HepG2 (cell line): ENCODE results near the gene VEGFA. TPM values are rescaled to one million over a fixed set of nuclear protein-coding genes. Genes with fewer than 3 reads are reported as not detected.

ENCODE experiments used
- ADNP ChIP-seq: sonication (generic); formaldehyde crosslinking; IDR thresholded peaks from 2 replicates; pipeline ENCODE4 v1.4.0; 2020; ENCODE audit warnings: missing genetic modification reagents
- BHLHE40 ChIP-seq: IDR thresholded peaks from 2 replicates; pipeline ENCODE4 v1.6.1; 2011; ENCODE audit warnings: low read length, improper control_type of control experiment
- CAMTA2 ChIP-seq: sonication (generic); formaldehyde crosslinking; IDR thresholded peaks from 2 replicates; pipeline ENCODE4 v1.4.0; 2020; ENCODE audit warnings: mild to moderate bottlenecking, missing genetic modification reagents, borderline replicate concordance
- ELF1 ChIP-seq: sonication (generic); formaldehyde crosslinking; IDR thresholded peaks from 2 replicates; pipeline ENCODE4 v1.4.0; 2020; ENCODE audit warnings: missing genetic modification reagents
- FOXJ3 ChIP-seq: sonication (generic); formaldehyde crosslinking; IDR thresholded peaks from 2 replicates; pipeline ENCODE4 v1.4.0; 2020; ENCODE audit warnings: missing genetic modification reagents, mild to moderate bottlenecking, borderline replicate concordance
- FUBP1 ChIP-seq: sonication (generic); formaldehyde crosslinking; IDR thresholded peaks from 2 replicates; pipeline ENCODE4 v1.5.1; 2020; ENCODE audit warnings: missing genetic modification reagents, mild to moderate bottlenecking, borderline replicate concordance
- IRF9 ChIP-seq: sonication (generic); formaldehyde crosslinking; IDR thresholded peaks from 2 replicates; pipeline ENCODE4 v1.8.0; 2022; ENCODE audit warnings: missing genetic modification reagents, mild to moderate bottlenecking, borderline replicate concordance
- MXI1 ChIP-seq: IDR thresholded peaks from 3 replicates; pipeline ENCODE4 v1.6.1; 2012; ENCODE audit warnings: low read depth, low read length, inconsistent platforms, borderline replicate concordance
- NR3C1 ChIP-seq: sonication (generic); formaldehyde crosslinking; IDR thresholded peaks from 2 replicates; pipeline ENCODE4 v1.4.0; 2020; ENCODE audit warnings: missing genetic modification reagents
- PRDM10 ChIP-seq: sonication (generic); formaldehyde crosslinking; IDR thresholded peaks from 2 replicates; pipeline ENCODE4 v1.4.0; 2020; ENCODE audit warnings: low read depth, missing genetic modification reagents
- SAFB2 ChIP-seq: sonication (generic); formaldehyde crosslinking; IDR thresholded peaks from 2 replicates; pipeline ENCODE4 v1.5.1; 2020; ENCODE audit warnings: missing genetic modification reagents, low read depth, mild to moderate bottlenecking, borderline replicate concordance
- SALL1 ChIP-seq: sonication (generic); formaldehyde crosslinking; IDR thresholded peaks from 2 replicates; pipeline ENCODE4 v1.8.0; 2022; ENCODE audit warnings: mild to moderate bottlenecking, missing genetic modification reagents
- SIN3B ChIP-seq: fragments of 150-350 bp; IDR thresholded peaks from 2 replicates; pipeline ENCODE4 v1.6.1; 2014; ENCODE audit warnings: low read length
- SMARCE1 ChIP-seq: fragments of 450-650 bp; IDR thresholded peaks from 2 replicates; pipeline ENCODE4 v1.6.1; 2017; ENCODE audit warnings: borderline replicate concordance
- SOX5 ChIP-seq: IDR thresholded peaks from 2 replicates; pipeline ENCODE4 v1.6.1; 2016; ENCODE audit warnings: borderline replicate concordance
- SSRP1 ChIP-seq: IDR thresholded peaks from 2 replicates; pipeline ENCODE4 v1.6.1; 2016; ENCODE audit warnings: control low read depth
- TBL1XR1 ChIP-seq: fragments of 150-350 bp; IDR thresholded peaks from 2 replicates; pipeline ENCODE4 v1.6.1; 2014; ENCODE audit warnings: borderline replicate concordance, low read length; ENCODE audit not compliant: partially characterized antibody
- TBP ChIP-seq: sonication (generic); formaldehyde crosslinking; IDR thresholded peaks from 2 replicates; pipeline ENCODE4 v1.5.0; 2020; ENCODE audit warnings: missing genetic modification reagents
- ZMYM4 ChIP-seq: sonication (generic); formaldehyde crosslinking; IDR thresholded peaks from 2 replicates; pipeline ENCODE4 v1.8.1; 2023; ENCODE audit warnings: mild to moderate bottlenecking, missing genetic modification reagents
- ZNF12 ChIP-seq: sonication (generic); formaldehyde crosslinking; IDR thresholded peaks from 2 replicates; pipeline ENCODE4 v1.5.0; 2020; ENCODE audit warnings: missing genetic modification reagents
- ZNF17 ChIP-seq: sonication (generic); formaldehyde crosslinking; IDR thresholded peaks from 2 replicates; pipeline ENCODE4 v1.5.0; 2020; ENCODE audit warnings: mild to moderate bottlenecking, missing genetic modification reagents
- ZNF274 ChIP-seq: sonication (generic); formaldehyde crosslinking; IDR thresholded peaks from 2 replicates; pipeline ENCODE4 v1.5.1; 2020; ENCODE audit warnings: mild to moderate bottlenecking, missing genetic modification reagents
- ZNF558 ChIP-seq: sonication (generic); formaldehyde crosslinking; IDR thresholded peaks from 2 replicates; pipeline ENCODE4 v1.9.0; 2022; ENCODE audit warnings: mild to moderate bottlenecking, missing genetic modification reagents, borderline replicate concordance
- ZNF614 ChIP-seq: IDR thresholded peaks from 2 replicates; pipeline ENCODE4 v1.6.1; 2018; ENCODE audit warnings: missing biosample characterization, missing genetic modification reagents, inconsistent platforms, borderline replicate concordance
- ZNF790 ChIP-seq: sonication (generic); formaldehyde crosslinking; IDR thresholded peaks from 2 replicates; pipeline ENCODE4 v1.8.0; 2022; ENCODE audit warnings: missing genetic modification reagents, mild to moderate bottlenecking, borderline replicate concordance
- ZSCAN9 ChIP-seq: IDR thresholded peaks from 2 replicates; pipeline ENCODE4 v1.6.1; 2016; ENCODE audit warnings: borderline replicate concordance
- polyA plus RNA-seq, 8 experiments: library from polyadenylated mRNA; depleted of rRNA in 3 of 8; stranded (reverse) in 7 of 8; unstranded in 1 of 8; fragments of >200 nt; fragmentation: Illumina TruSeq in 4 of 8; extraction: Trizol in 4 of 8; gene quantifications; 2 replicates each; pipeline versions ENCODE4 v1.2.1 to v1.2.3, GENCODE V29; 2011 to 2016; ENCODE audit warnings: low read depth in 4 of 8, missing spikeins in 1 of 8, mixed read lengths in 1 of 8; ENCODE audit not compliant: insufficient read depth in 1 of 8
- total RNA-seq, 5 experiments: library from RNA; depleted of rRNA; stranded (reverse); fragments of >200 nt; fragmentation: Illumina TruSeq; extraction: Trizol; gene quantifications; 2 replicates each; pipeline ENCODE4 v1.2.3, GENCODE V29; 2016; ENCODE audit warnings: low read depth in 1 of 5

VEGFA gene
- total and polyA plus RNA-seq, 2 of the 13 experiments (the other 11 are each of a cell fraction or from before 2014, with no cell fraction given): 68.1 to 629 TPM

- no peak for TF ChIP-seq FUBP1 (CRISPR knock-in tag)
- TF ChIP-seq ZNF790 (CRISPR knock-in tag): no peak
- TF ChIP-seq ZSCAN9 (CRISPR knock-in tag): peak; percentile 38; the same call in 1 of the 2 replicates
- TF ChIP-seq ADNP: no peak
- TF ChIP-seq ZNF274 (CRISPR knock-in tag): no peak
- no peak for TF ChIP-seq TBP (CRISPR knock-in tag)
- 0 out of 2 replicates have a peak, but pooled peaks have one; percentile 16 for TF ChIP-seq ELF1 (CRISPR knock-in tag)
- no peak for TF ChIP-seq ZNF17 (CRISPR knock-in tag)
- no peak for TF ChIP-seq CAMTA2 (CRISPR knock-in tag)
- peak; percentile 46; the same call in 1 of the 2 replicates for TF ChIP-seq PRDM10 (CRISPR knock-in tag)
- 0 out of 2 replicates have a peak, but pooled peaks have one; percentile 10 for TF ChIP-seq ZNF12
- no peak for TF ChIP-seq TBL1XR1
- TF ChIP-seq SALL1: peak; percentile 54; the same call in 1 of the 2 replicates
- peak; percentile 21; the same call in 1 of the 3 replicates for TF ChIP-seq MXI1
- no peak for TF ChIP-seq NR3C1
- no peak for TF ChIP-seq BHLHE40
- TF ChIP-seq ZNF614 (CRISPR knock-in tag): no peak
- 0 out of 2 replicates have a peak, but pooled peaks have one; percentile 22 for TF ChIP-seq IRF9 (CRISPR knock-in tag)
- TF ChIP-seq SMARCE1: no peak
- TF ChIP-seq SSRP1: peak; percentile 53; the same call in 1 of the 2 replicates
- no peak for TF ChIP-seq ZNF558 (CRISPR knock-in tag)
- no peak for TF ChIP-seq SAFB2 (CRISPR knock-in tag)
- TF ChIP-seq SIN3B: no peak
- no peak; the same call in 1 of the 2 replicates for TF ChIP-seq ZMYM4
- TF ChIP-seq FOXJ3 (CRISPR knock-in tag): no peak
- peak; percentile 36; the same call in 1 of the 2 replicates for TF ChIP-seq SOX5 (CRISPR knock-in tag)
These were observed 46.2 kb upstream of the VEGFA start (continued) for GRCh38 chr6:43723737-43724295.
